OCI-LY3 (cell line): Measurements from ENCODE around the gene FDXACB1.

ENCODE experiments used
- H2AFZ ChIP-seq: fragments of 200-600, 300-600 bp; shearing (Covaris generic); 2 replicates; pipeline ENCODE4 v1.6.0; 2014; ENCODE audit warnings: antibody characterized with exemption, low read depth, low read length
- H3K27ac ChIP-seq: fragments of 200-600, 300-600 bp; sonication (generic); 2 replicates; pipeline ENCODE4 v1.5.1; 2014; ENCODE audit warnings: mild to moderate bottlenecking, low read length, moderate library complexity, mixed read lengths
- H3K27me3 ChIP-seq: fragments of 200-600, 300-600 bp; sonication (generic); 2 replicates; pipeline ENCODE4 v1.6.1; 2014; ENCODE audit warnings: low read depth, low read length, mixed read lengths
- H3K36me3 ChIP-seq: fragments of 200-600, 300-600 bp; sonication (generic); replicated peaks from 2 replicates; pipeline ENCODE3; 2014; ENCODE audit warnings: low read depth, low read length, mixed read lengths
- H3K4me1 ChIP-seq: fragments of 300-600, 200-600 bp; sonication (generic); 2 replicates; pipeline ENCODE4 v1.6.1; 2014; ENCODE audit warnings: low read length, mixed read lengths
- H3K4me2 ChIP-seq: fragments of 200-600, 300-600 bp; sonication (generic); 2 replicates; pipeline ENCODE4 v1.6.1; 2014; ENCODE audit warnings: low read length, mixed read lengths
- H3K4me3 ChIP-seq: fragments of 300-600, 200-600 bp; sonication (generic); 2 replicates; pipeline ENCODE4 v1.5.1; 2014; ENCODE audit warnings: antibody characterized with exemption, mild to moderate bottlenecking, low read length, moderate library complexity
- H3K79me2 ChIP-seq: fragments of 300-600, 200-600 bp; shearing (Covaris generic); 2 replicates; pipeline ENCODE4 v1.6.1; 2014; ENCODE audit warnings: mild to moderate bottlenecking, low read length, mixed read lengths
- H3K9ac ChIP-seq: fragments of 300-600, 200-600 bp; shearing (Covaris generic); 2 replicates; pipeline ENCODE4 v1.6.0; 2014; ENCODE audit warnings: mild to moderate bottlenecking, low read length, moderate library complexity
- H3K9me3 ChIP-seq: fragments of 200-600, 300-600 bp; shearing (Covaris generic); 2 replicates; pipeline ENCODE4 v1.6.1; 2014; ENCODE audit warnings: low read length, mixed read lengths; ENCODE audit not compliant: insufficient read depth
- H4K20me1 ChIP-seq: fragments of 200-600, 300-600 bp; sonication (generic); 2 replicates; pipeline ENCODE4 v1.6.1; 2016; ENCODE audit warnings: low read length, mixed read lengths; ENCODE audit not compliant: insufficient read depth
- CTCF ChIP-seq: fragments of 200-600, 300-600 bp; sonication (generic); IDR thresholded peaks from 2 replicates; pipeline ENCODE4 v1.5.1; 2014; ENCODE audit warnings: antibody characterized with exemption, low read length, low read depth
- EZH2phosphoT487 ChIP-seq: fragments of 200-600 bp; shearing (Covaris generic); IDR thresholded peaks from 2 replicates; pipeline ENCODE4 v1.6.1; 2018; ENCODE audit warnings: antibody characterized with exemption, mixed run types, low read depth

FDXACB1 gene

GRCh38 chr11:111852103-111852502 is 26.9 kb downstream of the FDXACB1 start:
- no peak for TF ChIP-seq CTCF
- TF ChIP-seq EZH2phosphoT487 = no peak
- no peaks in the 10 kb centered on the region for H3K9me3 ChIP-seq
- H3K36me3 ChIP-seq = peaks cover 24% of the 10 kb centered on the region
- no peak overlapping the region for H3K9ac ChIP-seq
- H3K27ac ChIP-seq = no peak overlapping the region
- no peak overlapping the region for H2AFZ ChIP-seq
- H3K4me1 ChIP-seq = no peaks in the 10 kb centered on the region
- no peaks in the 10 kb centered on the region for H3K79me2 ChIP-seq
- H3K4me2 ChIP-seq = no peak overlapping the region
- H3K4me3 ChIP-seq = no peak overlapping the region
- no peaks in the 10 kb centered on the region for H4K20me1 ChIP-seq
- H3K27me3 ChIP-seq = no peaks in the 10 kb centered on the region

DNA sequence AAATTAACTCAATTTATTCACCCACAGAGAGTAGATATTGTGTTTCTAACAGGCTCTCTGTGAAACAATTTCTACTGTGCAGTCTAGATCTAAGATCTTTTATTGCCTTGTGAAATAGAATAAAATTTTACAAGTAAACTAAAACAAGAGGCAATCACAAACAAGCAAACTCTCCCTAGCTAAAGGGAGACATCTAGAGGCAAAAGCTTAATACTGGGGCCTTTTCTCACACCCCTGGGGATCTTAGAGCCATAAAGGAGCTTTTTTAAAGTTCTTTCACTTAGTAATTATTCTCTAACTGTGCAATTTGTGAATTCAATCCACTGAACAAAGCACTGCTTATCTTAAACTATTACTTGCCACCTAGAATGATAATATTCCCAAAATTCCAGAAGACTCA is 27.3 kb downstream of the FDXACB1 start:
- no peaks in the 10 kb centered on the region for H4K20me1 ChIP-seq
- H3K4me2 ChIP-seq = no peak overlapping the region
- H3K27ac ChIP-seq = no peak overlapping the region
- H3K4me3 ChIP-seq = no peak overlapping the region
- H3K9me3 ChIP-seq = no peaks in the 10 kb centered on the region
- H3K27me3 ChIP-seq = no peaks in the 10 kb centered on the region
- no peaks in the 10 kb centered on the region for H3K4me1 ChIP-seq
- H3K9ac ChIP-seq = no peak overlapping the region
- H2AFZ ChIP-seq = no peak overlapping the region
- no peaks in the 10 kb centered on the region for H3K79me2 ChIP-seq
- TF ChIP-seq CTCF (peak; percentile 51), EZH2phosphoT487 (no peak)
- H3K36me3 ChIP-seq = peaks cover 23% of the 10 kb centered on the region

GRCh38 chr11:111851067-111851466 is 27.9 kb downstream of the FDXACB1 start:
- TF ChIP-seq CTCF (no peak), EZH2phosphoT487 (no peak)

DNA sequence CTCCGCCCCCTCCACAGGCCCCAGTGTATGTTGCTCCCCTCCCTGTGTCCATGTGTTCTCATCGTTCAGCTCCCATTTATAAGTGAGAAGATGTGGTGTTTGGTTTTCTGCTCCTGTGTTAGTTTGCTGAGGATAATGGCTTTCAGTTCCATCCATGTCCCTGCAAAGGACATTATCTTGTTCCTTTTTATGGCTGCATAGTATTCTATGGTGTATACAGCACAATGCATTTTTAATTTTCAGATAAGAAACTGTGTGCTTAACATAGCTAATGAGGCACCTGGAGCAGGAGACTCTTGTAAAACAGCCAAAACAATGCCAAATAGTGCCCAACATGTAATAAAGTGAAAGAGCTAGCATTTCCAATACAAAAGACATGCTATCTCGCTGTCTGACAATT is 29.3 kb downstream of the FDXACB1 start:
- TF ChIP-seq EZH2phosphoT487 (no peak), CTCF (no peak)
- Histone ChIP-seq H2AFZ (no peak overlapping the region), H3K9me3 (no peaks in the 10 kb centered on the region), H3K4me2 (no peak overlapping the region), H3K27me3 (no peaks in the 10 kb centered on the region), H3K4me1 (no peaks in the 10 kb centered on the region), H3K36me3 (peaks cover 22% of the 10 kb centered on the region), H3K79me2 (no peaks in the 10 kb centered on the region), H3K4me3 (no peak overlapping the region), H3K27ac (no peak overlapping the region), H4K20me1 (no peaks in the 10 kb centered on the region), H3K9ac (no peak overlapping the region)

More at GRCh38 chr11:111851067-111851466, 27.9 kb downstream of the FDXACB1 start:
- H3K27ac ChIP-seq = no peak overlapping the region
- no peaks in the 10 kb centered on the region for H3K27me3 ChIP-seq
- H4K20me1 ChIP-seq = no peaks in the 10 kb centered on the region
- no peaks in the 10 kb centered on the region for H3K4me1 ChIP-seq
- H3K4me3 ChIP-seq = no peak overlapping the region
- H3K36me3 ChIP-seq = peaks cover 23% of the 10 kb centered on the region
- no peak overlapping the region for H3K9ac ChIP-seq
- no peak overlapping the region for H2AFZ ChIP-seq
- no peaks in the 10 kb centered on the region for H3K79me2 ChIP-seq
- H3K4me2 ChIP-seq = no peak overlapping the region
- H3K9me3 ChIP-seq = no peaks in the 10 kb centered on the region
